ENCODE measurements around the gene MIPEP.
"Not testable (repeated sequence)": the region's sequence is repeated elsewhere in the genome, so short reads cannot be mapped to it uniquely, and the experiment has no call there.

Gene MIPEP

DNA sequence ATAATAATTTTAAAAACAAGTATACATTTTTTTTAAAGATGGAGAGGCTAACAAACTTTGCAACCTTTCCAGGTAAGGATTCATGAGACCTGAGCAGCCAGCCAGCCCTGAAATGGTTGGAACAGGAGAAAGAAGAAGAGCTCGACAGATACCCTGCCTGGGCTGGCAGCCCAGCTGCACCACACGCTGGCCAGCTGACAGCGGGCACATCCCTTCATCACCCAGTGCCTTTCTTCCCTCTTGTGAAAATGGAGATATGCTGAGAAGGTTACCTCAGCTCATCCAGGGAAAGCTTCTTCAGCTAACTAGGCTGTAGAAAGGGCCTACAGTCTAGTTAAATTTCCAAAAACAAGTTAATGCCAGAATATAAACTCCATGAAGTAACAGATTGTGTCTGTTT, 4.8 kb downstream of the MIPEP start:
- not testable (repeated sequence) for DNase-seq

DNA sequence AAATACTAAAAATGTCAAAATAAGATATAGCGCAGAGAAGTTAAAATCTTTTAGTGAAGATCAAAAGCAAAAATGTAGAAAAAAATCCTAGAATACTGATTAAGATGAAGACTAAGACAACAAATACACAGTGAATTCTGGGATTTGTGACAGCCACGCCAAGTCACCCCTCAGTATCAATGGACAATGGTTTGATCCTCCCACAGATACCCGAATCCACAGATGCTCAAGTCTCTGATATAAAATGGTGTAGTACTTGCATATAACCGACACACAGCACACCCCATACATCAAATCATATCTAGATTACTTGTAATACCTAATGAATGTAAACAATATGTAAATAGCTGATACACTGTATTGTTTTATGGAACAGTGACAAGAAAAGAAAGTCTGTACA, 5.9 kb downstream of the MIPEP start:
- DNase-seq = no peak

GRCh38 chr13:23881402-23881800, 7.8 kb downstream of the MIPEP start:
- DNase-seq = not testable (repeated sequence)

DNA sequence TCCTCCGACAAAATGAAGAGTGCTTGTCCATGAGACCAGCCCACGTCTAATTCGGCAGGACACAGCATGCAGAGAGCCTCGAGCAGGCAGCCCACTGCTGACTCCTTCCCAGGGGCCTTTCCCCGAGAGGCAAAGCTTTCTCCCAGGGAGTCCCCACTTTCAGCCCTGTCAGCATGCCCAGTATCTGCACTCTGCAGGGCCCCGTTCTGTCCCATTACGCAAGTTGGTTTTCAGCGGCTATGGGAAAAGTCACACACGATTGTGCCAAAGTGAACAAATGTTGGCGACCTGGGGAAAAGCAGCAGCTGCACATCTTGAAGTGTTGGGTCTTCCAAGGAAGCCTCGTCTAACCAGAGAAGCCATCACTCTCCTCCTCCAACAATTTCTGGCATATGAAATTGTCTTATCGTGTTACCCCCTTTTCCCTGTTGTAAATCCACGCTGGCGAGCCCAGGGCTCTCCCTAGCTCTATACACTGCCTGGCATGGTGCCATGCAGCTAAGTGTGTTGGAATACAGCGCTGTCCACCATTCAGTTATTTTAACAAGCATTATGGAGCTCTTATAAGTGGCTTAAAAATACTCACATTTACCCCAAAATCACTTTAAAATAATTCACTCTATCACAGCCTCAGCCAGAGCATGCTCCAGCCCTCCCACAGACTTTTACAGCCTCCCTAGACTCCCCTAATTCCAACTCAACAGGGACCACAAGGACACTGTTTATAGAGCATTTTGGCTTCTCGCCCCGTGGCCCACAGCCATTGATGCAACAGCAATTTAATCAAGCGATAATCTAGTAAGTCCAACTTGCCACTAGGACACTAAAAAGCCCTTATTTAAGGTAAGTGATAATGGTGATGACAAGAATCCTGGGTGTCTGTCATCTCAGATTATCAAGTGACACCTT, 8.5 kb downstream of the MIPEP start:
- not testable (repeated sequence) for DNase-seq

- DNase-seq = no peak
These were observed 11.9 kb downstream of the MIPEP start for GRCh38 chr13:23877286-23877685.

- DNase-seq = no peak
These were observed 12.9 kb downstream of the MIPEP start for GRCh38 chr13:23876265-23876664.

GRCh38 chr13:23871616-23872220, 17.5 kb downstream of the MIPEP start:
- no peak for DNase-seq

- no peak for DNase-seq
These were observed 18.7 kb downstream of the MIPEP start for GRCh38 chr13:23870356-23871140.

GRCh38 chr13:23868521-23868920, 20.7 kb downstream of the MIPEP start:
- DNase-seq = no peak

DNA sequence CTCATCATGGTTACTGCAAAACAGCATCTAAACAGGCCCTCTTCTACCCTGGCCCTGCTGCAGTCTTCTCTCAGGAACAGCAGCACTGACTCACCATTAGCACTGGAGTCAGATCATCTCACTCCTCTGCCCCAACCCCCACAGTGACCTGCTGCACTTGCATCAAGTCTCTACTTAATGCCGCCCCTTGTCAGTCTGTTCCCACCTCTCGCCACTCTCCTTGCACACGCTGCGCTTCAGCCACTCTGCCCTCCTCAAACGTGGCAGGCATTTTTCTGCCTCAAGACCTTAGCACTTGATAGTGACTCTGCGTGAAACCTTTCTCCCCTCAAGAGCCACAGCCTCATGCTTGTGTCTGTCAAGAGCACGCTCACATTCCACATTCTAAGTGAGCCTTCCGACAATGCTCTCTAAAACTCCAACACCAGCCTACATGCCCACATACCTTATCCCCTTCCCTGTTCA, 22.1 kb downstream of the MIPEP start:
- DNase-seq = no peak

GRCh38 chr13:23866420-23867026, 22.7 kb downstream of the MIPEP start:
- DNase-seq = no peak

GRCh38 chr13:23865906-23866305, 23.3 kb downstream of the MIPEP start:
- no peak for DNase-seq

GRCh38 chr13:23865026-23865425, 24.2 kb downstream of the MIPEP start:
- DNase-seq = no peak

- DNase-seq = no peak
These were observed 27.9 kb downstream of the MIPEP start for GRCh38 chr13:23861310-23861709.

DNA sequence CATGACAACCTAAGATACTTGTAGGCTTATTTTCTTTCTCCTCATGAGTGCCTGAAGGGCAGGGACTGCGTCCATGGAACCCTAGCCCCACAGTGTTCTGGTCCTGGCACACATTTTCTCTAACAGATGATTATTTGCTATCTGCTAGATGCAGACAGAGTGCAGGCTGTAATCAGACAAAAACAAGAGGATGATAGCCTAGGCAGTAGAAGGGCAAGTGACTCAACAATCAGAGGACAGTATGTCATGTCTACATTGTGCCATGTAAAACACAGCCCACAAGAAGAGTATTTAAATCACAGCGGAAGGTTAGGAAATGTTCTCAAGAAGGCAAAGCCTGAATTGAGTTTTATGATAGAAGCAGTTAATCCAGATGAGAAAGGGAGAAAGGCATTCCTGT, 29.3 kb downstream of the MIPEP start:
- no peak for DNase-seq

GRCh38 chr13:23859455-23859854, 29.7 kb downstream of the MIPEP start:
- no peak for DNase-seq

DNA sequence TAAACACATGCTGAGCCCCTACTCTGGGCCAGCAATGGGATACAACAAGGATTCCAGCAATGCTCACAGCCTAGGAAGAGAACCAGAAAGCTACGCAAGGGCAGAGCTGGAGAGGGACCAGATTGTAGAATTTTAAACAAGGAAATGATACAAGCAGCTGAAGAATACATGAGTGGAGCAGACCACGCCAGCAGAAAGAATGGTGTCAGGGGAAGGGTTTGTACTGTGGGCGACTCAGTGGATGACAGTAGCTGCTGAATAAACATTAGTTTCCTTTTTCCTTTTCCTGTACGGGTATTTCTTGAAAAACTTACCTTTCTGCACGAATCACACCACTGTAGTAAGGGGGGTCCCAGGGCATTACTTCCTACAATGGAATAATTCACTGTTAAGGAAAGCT, 30.7 kb downstream of the MIPEP start:
- DNase-seq = no peak

DNA sequence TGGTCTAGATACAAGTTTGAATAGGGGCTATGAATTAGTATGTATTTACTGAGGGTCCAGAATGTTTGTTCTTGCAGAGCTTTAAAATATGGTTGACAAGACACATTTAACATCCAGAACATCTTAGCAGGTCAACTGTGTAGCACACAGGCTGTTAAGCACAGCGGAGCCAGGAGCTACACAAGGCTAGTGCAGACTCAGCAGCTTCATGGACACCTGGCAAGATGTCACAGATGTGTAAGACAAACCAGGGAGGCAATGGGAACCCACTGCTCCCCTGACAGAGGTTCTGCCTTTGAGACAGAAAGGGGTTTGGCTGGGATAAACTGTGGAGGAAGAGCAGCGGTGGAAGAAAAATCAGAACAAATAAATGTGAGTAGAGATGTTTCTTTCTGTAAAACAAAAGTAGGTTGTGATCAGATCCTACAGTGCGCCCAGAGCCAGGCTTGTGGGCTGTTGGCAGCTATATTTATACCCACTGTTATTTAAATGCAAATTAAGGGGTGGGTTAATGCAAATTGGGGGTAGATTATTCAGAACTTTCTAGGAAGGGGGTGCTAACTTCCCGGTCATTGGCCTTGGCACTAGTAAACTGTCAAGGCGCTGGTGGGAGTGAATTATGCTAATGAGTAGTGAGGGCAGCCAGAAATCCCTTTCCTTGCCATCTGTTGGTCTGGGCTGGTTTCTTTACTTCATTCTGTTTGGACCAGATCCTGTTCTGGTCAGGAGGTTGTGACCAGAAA, 33.0 kb downstream of the MIPEP start:
- no peak for DNase-seq

DNA sequence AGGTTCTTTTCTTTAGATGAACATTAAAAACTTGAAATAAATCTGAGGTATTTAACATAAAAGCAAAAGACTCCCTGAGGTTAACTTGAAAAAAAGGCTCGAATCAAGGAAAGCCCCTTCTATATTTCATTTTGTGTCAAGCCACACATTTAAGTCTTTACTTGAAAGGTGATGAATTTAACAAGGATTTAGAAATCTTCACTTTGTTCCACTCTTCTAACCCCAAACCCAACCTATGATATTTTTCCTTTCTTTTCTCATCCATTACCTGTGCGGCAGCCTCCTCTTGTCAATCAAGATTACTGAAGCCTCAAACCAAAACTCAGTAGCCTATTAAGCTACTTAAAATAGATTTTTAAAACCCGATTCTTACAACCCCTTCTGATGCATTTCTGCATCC, 33.8 kb downstream of the MIPEP start:
- no peak for DNase-seq

DNA sequence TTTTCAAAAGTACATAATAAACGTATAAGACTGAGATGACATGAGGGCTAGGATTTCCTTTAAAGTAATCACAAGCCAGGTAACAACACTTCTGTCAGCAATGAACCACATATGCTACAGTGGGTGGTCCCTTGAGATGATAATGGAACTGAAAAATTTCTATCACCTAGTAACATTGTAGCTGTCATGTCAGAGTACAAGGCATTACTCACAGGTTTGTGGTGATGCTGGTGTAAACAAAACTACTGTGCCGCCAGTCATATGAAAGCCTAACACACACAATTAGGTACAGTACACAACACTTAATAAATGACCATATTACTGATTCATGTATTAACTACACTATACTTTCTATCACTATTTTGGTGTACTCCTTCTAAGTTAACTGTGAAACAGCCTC, 36.8 kb downstream of the MIPEP start:
- no peak for DNase-seq

GRCh38 chr13:23851106-23851505, 38.1 kb downstream of the MIPEP start:
- no peak for DNase-seq

DNA sequence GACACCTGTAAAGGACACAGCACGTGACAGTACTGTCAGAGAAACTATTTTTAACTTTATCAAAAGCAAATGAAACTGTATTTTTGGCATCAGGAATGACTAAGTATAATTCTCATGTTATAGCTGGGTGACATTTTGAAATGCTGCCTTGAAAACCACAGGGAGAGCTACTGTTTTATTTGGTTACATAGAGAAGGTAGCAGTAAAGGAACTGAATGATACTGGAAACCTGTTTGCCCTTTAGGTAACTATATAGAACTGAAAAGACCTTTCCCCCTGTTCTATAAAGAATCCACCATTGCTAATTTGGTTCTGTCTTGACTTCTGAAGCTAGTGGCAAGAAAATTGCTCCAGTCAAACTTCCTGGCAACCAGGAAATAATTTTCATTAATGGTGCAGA, 39.1 kb downstream of the MIPEP start:
- DNase-seq = no peak
